ENCODE data around the gene ERCC1. TPM values are rescaled to one million over a fixed set of nuclear protein-coding genes. Genes with fewer than 3 reads are reported as not detected.

The ERCC1 gene
- total RNA-seq, 1 donor from 2014 or later, result 65.0 TPM

GRCh38 chr19:45467456-45468158, 43.9 kb upstream of the ERCC1 start, which contains the start of gene FOSB:
TSS of gene FOSB (plus strand) at chr19:45467996. CDS start at chr19:45468587, 591 bp downstream.
- TF ChIP-seq CTCF (IDR thresholded peaks at IDR 0.05; ENCODE audit: insufficient read depth, low read length, severe bottlenecking), result no peak
- Histone ChIP-seq H3K36me3 (ENCODE audit: control insufficient read depth, insufficient read depth, low read length) (peaks cover under 1% of the 10 kb centered on the region), H3K4me3 (ENCODE audit: low read depth, low read length) (peak within 1 kb of the TSS; percentile 92), H3K27me3 (ENCODE audit: control insufficient read depth, insufficient read depth, low read length) (no peaks in the 10 kb centered on the region)
- FAIRE-seq (no peak), DNase-seq (ENCODE audit: low read depth) (peak; percentile 77)

GRCh38 chr19:45467115-45467455, 43.4 kb upstream of the ERCC1 start:
- DNase-seq (ENCODE audit: low read depth), result no peak
- no peaks in the 10 kb centered on the region for H3K27me3 ChIP-seq (ENCODE audit: control insufficient read depth, insufficient read depth, low read length)
- H3K4me3 ChIP-seq (ENCODE audit: low read depth, low read length), result peak overlapping the region; percentile 92
- no peaks in the 10 kb centered on the region for H3K36me3 ChIP-seq (ENCODE audit: control insufficient read depth, insufficient read depth, low read length)
- no peak for FAIRE-seq
- no peak for TF ChIP-seq CTCF (IDR thresholded peaks at IDR 0.05; ENCODE audit: insufficient read depth, low read length, severe bottlenecking)

GRCh38 chr19:45464852-45465441, 41.2 kb upstream of the ERCC1 start:
- no peak for DNase-seq (ENCODE audit: low read depth)
- Histone ChIP-seq H3K27me3 (ENCODE audit: control insufficient read depth, insufficient read depth, low read length) (no peaks in the 10 kb centered on the region), H3K4me3 (ENCODE audit: low read depth, low read length) (no peak overlapping the region), H3K36me3 (ENCODE audit: control insufficient read depth, insufficient read depth, low read length) (no peaks in the 10 kb centered on the region)
- no peak for TF ChIP-seq CTCF (IDR thresholded peaks at IDR 0.05; ENCODE audit: insufficient read depth, low read length, severe bottlenecking)
- FAIRE-seq, result no peak

GRCh38 chr19:45464274-45464673, 40.6 kb upstream of the ERCC1 start:
- Histone ChIP-seq H3K27me3 (ENCODE audit: control insufficient read depth, insufficient read depth, low read length) (no peaks in the 10 kb centered on the region), H3K4me3 (ENCODE audit: low read depth, low read length) (no peak overlapping the region), H3K36me3 (ENCODE audit: control insufficient read depth, insufficient read depth, low read length) (no peaks in the 10 kb centered on the region)
- DNase-seq (ENCODE audit: low read depth) (no peak), FAIRE-seq (no peak)
- no peak for TF ChIP-seq CTCF (IDR thresholded peaks at IDR 0.05; ENCODE audit: insufficient read depth, low read length, severe bottlenecking)

- Histone ChIP-seq H3K36me3 (ENCODE audit: control insufficient read depth, insufficient read depth, low read length) (no peaks in the 10 kb centered on the region), H3K4me3 (ENCODE audit: low read depth, low read length) (no peak overlapping the region), H3K27me3 (ENCODE audit: control insufficient read depth, insufficient read depth, low read length) (no peaks in the 10 kb centered on the region)
- DNase-seq (ENCODE audit: low read depth) (no peak), FAIRE-seq (no peak)
- no peak for TF ChIP-seq CTCF (IDR thresholded peaks at IDR 0.05; ENCODE audit: insufficient read depth, low read length, severe bottlenecking)
Observed at GRCh38 chr19:45463241-45463640, 39.5 kb upstream of the ERCC1 start.

All from bronchial epithelial cell (primary cell).